ENCODE data around the gene SHF. TPM values are rescaled to one million over a fixed set of nuclear protein-coding genes. Genes with fewer than 3 reads are reported as not detected.

SHF gene
- total and polyA plus RNA-seq, 2 of the 4 experiments (the other 2 are of a cell fraction): 1.8 to 3.5 TPM

- H3K4me1 ChIP-seq (ENCODE audit: control insufficient read depth, insufficient read depth, low read length): peaks cover 2% of the 10 kb centered on the region; the same call in 1 of the 2 replicates
- H3K23ac ChIP-seq (ENCODE audit: low read depth, low read length): peak overlapping the region; percentile 76
- intact Hi-C loops (cut with micrococcal nuclease): no loop called here
- H3K4me3 ChIP-seq (ENCODE audit: insufficient read depth, low read depth, low read length): peak overlapping the region; percentile 70
- no peak for DNase-seq
- ChIA-PET CTCF (interaction anchor here (0.7 kb wide), 1 partner anchor 570 kb away, joined by 5 read pairs; no protein-coding TSS in a partner anchor), POLR2A (ENCODE audit: unreplicated experiment) (no interaction called here)
- no peak overlapping the region for H3K56ac ChIP-seq (ENCODE audit: extremely low read depth, insufficient read depth, low read length)
- BruUV-seq (replicated peaks): no TSS peak
- peak overlapping the region; percentile 26; the same call in 1 of the 2 replicates for H2BK20ac ChIP-seq (ENCODE audit: low read depth, low read length)
- WGBS, 2 experiments (ENCODE audit: extremely low coverage in 2 of 2, insufficient read length in 1 of 2): 2% methylated on average over 14 of the region's 25 CpGs; no CpG with 5 or more reads in 1 of the 2 experiments
- H3K4ac ChIP-seq (ENCODE audit: low read depth, low read length): peak overlapping the region; percentile 38; the same call in 1 of the 2 replicates
- H3K14ac ChIP-seq (replicated peaks; ENCODE audit: low read depth, low read length): peak overlapping the region; percentile 30; the same call in 1 of the 2 replicates
- H2AK5ac ChIP-seq (ENCODE audit: low read depth, low read length): peak overlapping the region; percentile 66; the same call in 1 of the 2 replicates
- peak overlapping the region; percentile 71 for H2BK5ac ChIP-seq (ENCODE audit: low read depth, low read length, poor library complexity, severe bottlenecking)
- peak overlapping the region; percentile 67 for H3K27ac ChIP-seq (ENCODE audit: insufficient read depth, low read length)
- no peaks in the 10 kb centered on the region for H4K20me1 ChIP-seq (ENCODE audit: insufficient read depth, low read length)
- peak overlapping the region; percentile 94 for H2AK9ac ChIP-seq (replicated peaks; ENCODE audit: low read depth, low read length, poor library complexity)
- no peaks in the 10 kb centered on the region for H3K36me3 ChIP-seq (ENCODE audit: control insufficient read depth, insufficient read depth, low read length)
- H3K27me3 ChIP-seq (ENCODE audit: control insufficient read depth, insufficient read depth, low read length): no peaks in the 10 kb centered on the region
- H3K4me2 ChIP-seq (ENCODE audit: low read depth, low read length): peak overlapping the region; percentile 72
- peak overlapping the region; percentile 18 to 85 for H4K8ac ChIP-seq (ENCODE audit: low read depth in 2 of 2, low read length in 2 of 2)
- dilution Hi-C loops (cut with HindIII; ENCODE audit: low sequenced_read_pairs, unreplicated experiment): no loop called here
- H3K18ac ChIP-seq (ENCODE audit: low read depth, low read length): no peak overlapping the region
- H2AFZ ChIP-seq (replicated peaks; ENCODE audit: low read length, poor library complexity): peak overlapping the region; percentile 99
- in situ Hi-C loops (cut with MboI; ENCODE audit: low sequenced_read_pairs): loop anchor here (25.0 kb wide), 1 partner anchor 413 kb away; no protein-coding TSS in a partner anchor
- H3K9me1 ChIP-seq (ENCODE audit: insufficient read depth, low read length): 0 out of 2 replicates have a peak, but pooled peaks cover 6% of the 10 kb centered on the region
- peak overlapping the region; percentile 5; the same call in 1 of the 2 replicates for H4K5ac ChIP-seq (ENCODE audit: low read depth, low read length)
- no peaks in the 10 kb centered on the region for H3K79me1 ChIP-seq (ENCODE audit: low read depth in 1 of 2, low read length in 2 of 2)
- H3K9ac ChIP-seq (ENCODE audit: low read depth, low read length): peak overlapping the region; percentile 69
- no peak for ATAC-seq (ENCODE audit: low read depth)
- H4K91ac ChIP-seq (ENCODE audit: insufficient read depth, low read depth, low read length): peak overlapping the region; percentile 48; the same call in 1 of the 2 replicates
- no peaks in the 10 kb centered on the region for H3K9me3 ChIP-seq (ENCODE audit: control insufficient read depth, insufficient read depth, low read length)
- no peak overlapping the region for H2BK120ac ChIP-seq (ENCODE audit: low read depth, low read length)
- no peak overlapping the region for H2BK15ac ChIP-seq (ENCODE audit: low read depth, low read length)
- TF ChIP-seq RCOR1 (IDR thresholded peaks at IDR 0.05; ENCODE audit: insufficient replicate concordance, low read length) (no peak), FOS (IDR thresholded peaks at IDR 0.05; ENCODE audit: low read depth, low read length) (no peak), CHD1 (IDR thresholded peaks at IDR 0.05; ENCODE audit: low read depth, low read length) (no peak), MAZ (IDR thresholded peaks at IDR 0.05; ENCODE audit: borderline replicate concordance, low read depth, low read length) (no peak), MAFK (IDR thresholded peaks at IDR 0.05; ENCODE audit: low read depth, low read length) (no peak), CTCF (conservative IDR thresholded peaks at IDR 0.05; ENCODE audit: low read depth, low read length) (no peak), POLR2A (IDR thresholded peaks at IDR 0.05; ENCODE audit: low read depth, low read length) (no peak), MXI1 (IDR thresholded peaks at IDR 0.05; ENCODE audit: borderline replicate concordance, low read depth, low read length) (no peak), NFE2L2 (IDR thresholded peaks at IDR 0.05; ENCODE audit: low read depth, low read length) (no peak), RFX5 (IDR thresholded peaks at IDR 0.05; ENCODE audit: low read depth, low read length) (no peak), USF2 (IDR thresholded peaks at IDR 0.05; ENCODE audit: low read depth, low read length) (no peak), ELK1 (IDR thresholded peaks at IDR 0.05; ENCODE audit: borderline replicate concordance, low read depth, low read length) (no peak), BHLHE40 (IDR thresholded peaks at IDR 0.05; ENCODE audit: low read depth, low read length) (no peak), SMC3 (IDR thresholded peaks at IDR 0.05; ENCODE audit: low read depth, low read length) (no peak)
These were observed 11.5 kb upstream of the SHF start for GRCh38 chr15:45199136-45199810.
